HG03460 (cell line): ENCODE results near the gene CANT1.
"Not testable (repeated sequence)": the region's sequence is repeated elsewhere in the genome, so short reads cannot be mapped to it uniquely, and the experiment has no call there.

Experiments
- ATAC-seq: cut with Tn5 transposase; IDR thresholded peaks from one replicate; pipeline ENCODE4 v1.9.1; 2021; ENCODE audit not compliant: unreplicated experiment

Gene CANT1

GRCh38 chr17:79043931-79044320 lies 34.4 kb upstream of the CANT1 start:
- ATAC-seq, result no peak

GRCh38 chr17:79043191-79043930 lies 33.8 kb upstream of the CANT1 start:
- no peak for ATAC-seq

- ATAC-seq, result no peak
Observed at GRCh38 chr17:79042421-79043190, 33.0 kb upstream of the CANT1 start.

- ATAC-seq, result no peak
Observed at GRCh38 chr17:79041723-79042420, 32.3 kb upstream of the CANT1 start.

GRCh38 chr17:79041041-79041570 lies 31.5 kb upstream of the CANT1 start:
- ATAC-seq, result no peak

- ATAC-seq, result no peak
Observed at GRCh38 chr17:79039886-79040285, 30.3 kb upstream of the CANT1 start.

- no peak for ATAC-seq
Observed at GRCh38 chr17:79039171-79039570, 29.6 kb upstream of the CANT1 start.

- no peak for ATAC-seq
Observed at GRCh38 chr17:79038545-79039135, 29.1 kb upstream of the CANT1 start.

- ATAC-seq, result no peak
Observed at GRCh38 chr17:79036596-79036995, 27.0 kb upstream of the CANT1 start.

- ATAC-seq, result no peak
Observed at GRCh38 chr17:79036181-79036580, 26.6 kb upstream of the CANT1 start.

GRCh38 chr17:79035686-79036085 lies 26.1 kb upstream of the CANT1 start:
- no peak for ATAC-seq

GRCh38 chr17:79034931-79035485 lies 25.4 kb upstream of the CANT1 start:
- no peak for ATAC-seq

GRCh38 chr17:79033741-79034501 lies 24.4 kb upstream of the CANT1 start:
- ATAC-seq, result no peak

- ATAC-seq, result no peak
Observed at GRCh38 chr17:79033046-79033616, 23.6 kb upstream of the CANT1 start.

- no peak for ATAC-seq
Observed at GRCh38 chr17:79031996-79032875, 22.7 kb upstream of the CANT1 start.

GRCh38 chr17:79030636-79031035 lies 21.1 kb upstream of the CANT1 start:
- ATAC-seq, result not testable (repeated sequence)

- ATAC-seq, result no peak
Observed at GRCh38 chr17:79029327-79030009, 19.9 kb upstream of the CANT1 start.
